HepG2 (cell line): ENCODE measurements around the gene ARMC2.

Experiments used
- ASH2L ChIP-seq: fragments of 300-600, 200-600 bp; sonication (generic); IDR thresholded peaks from 2 replicates; pipeline ENCODE4 v1.7.0; 2017; ENCODE audit warnings: low read depth, mild to moderate bottlenecking, moderate library complexity, mixed read lengths, low read length; ENCODE audit not compliant: insufficient read length
- EP300 ChIP-seq, 3 experiments: sonication (generic) in 1 of 3; formaldehyde crosslinking in 1 of 3; IDR thresholded peaks; 2 replicates each; pipeline versions ENCODE4 v1.5.1 to v1.6.1; 2011 to 2020; ENCODE audit warnings: low read depth in 2 of 3, low read length in 2 of 3, borderline replicate concordance in 1 of 3, improper control_type of control experiment in 1 of 3, mild to moderate bottlenecking in 1 of 3, missing genetic modification reagents in 1 of 3, moderate library complexity in 1 of 3
- EZH2 ChIP-seq: conservative IDR thresholded peaks from 2 replicates; pipeline ENCODE4 v1.6.1; 2012; ENCODE audit warnings: mild to moderate bottlenecking, low read depth, low read length, moderate library complexity
- FOXK2 ChIP-seq: fragments of 450-650 bp; IDR thresholded peaks from 2 replicates; pipeline ENCODE4 v1.6.1; 2016
- HNRNPLL ChIP-seq: fragments of 200-400 bp; formaldehyde crosslinking; IDR thresholded peaks from 2 replicates; pipeline ENCODE4 v1.6.1; 2017; ENCODE audit warnings: mild to moderate bottlenecking, low read depth, low read length; ENCODE audit not compliant: poor library complexity, severe bottlenecking
- MAZ ChIP-seq, 2 experiments: sonication (generic) in 1 of 2; formaldehyde crosslinking in 1 of 2; IDR thresholded peaks; 2 replicates each; pipeline versions ENCODE4 v1.5.0 to v1.6.1; 2012 to 2020; ENCODE audit warnings: low read depth in 2 of 2, mild to moderate bottlenecking in 2 of 2, borderline replicate concordance in 1 of 2, improper control_type of control experiment in 1 of 2, low read length in 1 of 2, missing genetic modification reagents in 1 of 2, moderate library complexity in 1 of 2
- NR2C2 ChIP-seq: sonication (generic); formaldehyde crosslinking; IDR thresholded peaks from 2 replicates; pipeline ENCODE4 v1.4.0; 2020; ENCODE audit warnings: missing genetic modification reagents, mild to moderate bottlenecking, moderate library complexity, borderline replicate concordance
- RBAK ChIP-seq: sonication (generic); formaldehyde crosslinking; IDR thresholded peaks from 2 replicates; pipeline ENCODE4 v1.5.1; 2020; ENCODE audit warnings: mild to moderate bottlenecking, missing genetic modification reagents
- ZNF768 ChIP-seq: sonication (generic); formaldehyde crosslinking; IDR thresholded peaks from 2 replicates; pipeline ENCODE4 v1.4.0; 2020; ENCODE audit warnings: missing genetic modification reagents
- ZSCAN29 ChIP-seq: sonication (generic); formaldehyde crosslinking; conservative IDR thresholded peaks from 2 replicates; pipeline ENCODE4 v1.4.0; 2020; ENCODE audit warnings: mild to moderate bottlenecking, missing genetic modification reagents
- TF ChIP-seq, protein P1 (sequence below): sonication (generic); formaldehyde crosslinking; IDR thresholded peaks from 2 replicates; pipeline ENCODE4 v1.5.0; 2020; ENCODE audit warnings: mild to moderate bottlenecking, missing genetic modification reagents, moderate library complexity

- no peak for TF ChIP-seq EP300 (IDR thresholded peaks at IDR 0.05; ENCODE audit: low read depth in 2 of 2, low read length in 2 of 2)
- TF ChIP-seq EP300 (CRISPR knock-in tag; IDR thresholded peaks at IDR 0.05; ENCODE audit: borderline replicate concordance) = no peak
- TF ChIP-seq RBAK (CRISPR knock-in tag) = no peak
- no peak for TF ChIP-seq EZH2
- TF ChIP-seq, protein P1, sequence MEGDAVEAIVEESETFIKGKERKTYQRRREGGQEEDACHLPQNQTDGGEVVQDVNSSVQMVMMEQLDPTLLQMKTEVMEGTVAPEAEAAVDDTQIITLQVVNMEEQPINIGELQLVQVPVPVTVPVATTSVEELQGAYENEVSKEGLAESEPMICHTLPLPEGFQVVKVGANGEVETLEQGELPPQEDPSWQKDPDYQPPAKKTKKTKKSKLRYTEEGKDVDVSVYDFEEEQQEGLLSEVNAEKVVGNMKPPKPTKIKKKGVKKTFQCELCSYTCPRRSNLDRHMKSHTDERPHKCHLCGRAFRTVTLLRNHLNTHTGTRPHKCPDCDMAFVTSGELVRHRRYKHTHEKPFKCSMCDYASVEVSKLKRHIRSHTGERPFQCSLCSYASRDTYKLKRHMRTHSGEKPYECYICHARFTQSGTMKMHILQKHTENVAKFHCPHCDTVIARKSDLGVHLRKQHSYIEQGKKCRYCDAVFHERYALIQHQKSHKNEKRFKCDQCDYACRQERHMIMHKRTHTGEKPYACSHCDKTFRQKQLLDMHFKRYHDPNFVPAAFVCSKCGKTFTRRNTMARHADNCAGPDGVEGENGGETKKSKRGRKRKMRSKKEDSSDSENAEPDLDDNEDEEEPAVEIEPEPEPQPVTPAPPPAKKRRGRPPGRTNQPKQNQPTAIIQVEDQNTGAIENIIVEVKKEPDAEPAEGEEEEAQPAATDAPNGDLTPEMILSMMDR = no peak
- no peak for TF ChIP-seq ASH2L
- no peak for TF ChIP-seq ZSCAN29 (CRISPR knock-in tag)
- TF ChIP-seq FOXK2 = no peak
- no peak for TF ChIP-seq HNRNPLL
- TF ChIP-seq ZNF768 (CRISPR knock-in tag) = no peak
- TF ChIP-seq NR2C2 (CRISPR knock-in tag) = no peak
- no peak for TF ChIP-seq MAZ (IDR thresholded peaks at IDR 0.05; ENCODE audit: borderline replicate concordance, low read depth, low read length)
- TF ChIP-seq MAZ (CRISPR knock-in tag; IDR thresholded peaks at IDR 0.05; ENCODE audit: low read depth) = no peak
Measured at GRCh38 chr6:108915258-108915657, 67.0 kb downstream of the ARMC2 start.
